Thyroid gland (tissue), 4 donors: ENCODE data around the gene OR8G1. TPM values are rescaled to one million over a fixed set of nuclear protein-coding genes. Genes with fewer than 3 reads are reported as not detected.

Experiments used
- DNase-seq, 2 donors: peaks; one replicate each; pipeline ENCODE4 v3.0.0-alpha.2; 2019
- H3K27ac ChIP-seq, 3 donors: fragments of 200-600 bp; sonication (generic); 1 replicate in 2 of 3; 2 replicates in 1 of 3; pipeline ENCODE4 v1.5.1; 2016 to 2019; ENCODE audit warnings: mild to moderate bottlenecking in 1 of 3, moderate library complexity in 1 of 3
- H3K27me3 ChIP-seq: fragments of 200-600 bp; sonication (generic); one replicate; pipeline ENCODE4 v1.5.1; 2019
- H3K36me3 ChIP-seq, 2 donors: fragments of 200-600 bp; sonication (generic); one replicate each; pipeline ENCODE4 v1.5.1; 2016 to 2019
- H3K4me1 ChIP-seq, 2 donors: fragments of 200-600 bp; sonication (generic); one replicate each; pipeline ENCODE4 v1.5.1; 2017 to 2019
- H3K4me3 ChIP-seq, 3 donors: fragments of 200-600 bp; sonication (generic); replicated peaks in 1 of 3; 1 replicate in 2 of 3; 2 replicates in 1 of 3; pipeline ENCODE4 v1.5.1; 2016; ENCODE audit warnings: mild to moderate bottlenecking in 1 of 3
- H3K9me3 ChIP-seq: fragments of 200-600 bp; sonication (generic); one replicate; pipeline ENCODE4 v1.5.1; 2017
- POLR2A ChIP-seq, 2 donors: fragments of 450-650 bp; IDR thresholded peaks; one replicate each; pipeline ENCODE4 v1.6.1; 2017; ENCODE audit warnings: antibody characterized with exemption in 2 of 2, mild to moderate bottlenecking in 2 of 2, moderate library complexity in 1 of 2
- WGBS, 2 donors: methylation state at CpG; one replicate each; pipeline ENCODE4 v1.1.5; 2017; 5-methylcytosine and 5-hydroxymethylcytosine counted together
- intact Hi-C: fragments of 100-400 bp; cut with DNase I; formaldehyde crosslinking; loops from one replicate; pipeline ENCODE4 v1.15.1; 2023
- total RNA-seq, 4 donors: library from RNA; depleted of rRNA; stranded (reverse); fragments of >200 nt; gene quantifications; one replicate each; pipeline ENCODE4 v1.2.3, GENCODE V29; 2016
- TF ChIP-seq, protein P1 (sequence below), 6 experiments: fragments of 200-600 bp in 3 of 6; fragments of 450-650 bp in 3 of 6; sonication (generic) in 3 of 6; IDR thresholded peaks; one replicate each; pipeline ENCODE4 v1.5.1; 2016 to 2019; ENCODE audit warnings: antibody characterized with exemption in 6 of 6, mild to moderate bottlenecking in 2 of 6, inconsistent platforms in 1 of 6, moderate library complexity in 1 of 6

OR8G1 gene
- total RNA-seq, 4 donors from 2014 or later, result not detected

DNA sequence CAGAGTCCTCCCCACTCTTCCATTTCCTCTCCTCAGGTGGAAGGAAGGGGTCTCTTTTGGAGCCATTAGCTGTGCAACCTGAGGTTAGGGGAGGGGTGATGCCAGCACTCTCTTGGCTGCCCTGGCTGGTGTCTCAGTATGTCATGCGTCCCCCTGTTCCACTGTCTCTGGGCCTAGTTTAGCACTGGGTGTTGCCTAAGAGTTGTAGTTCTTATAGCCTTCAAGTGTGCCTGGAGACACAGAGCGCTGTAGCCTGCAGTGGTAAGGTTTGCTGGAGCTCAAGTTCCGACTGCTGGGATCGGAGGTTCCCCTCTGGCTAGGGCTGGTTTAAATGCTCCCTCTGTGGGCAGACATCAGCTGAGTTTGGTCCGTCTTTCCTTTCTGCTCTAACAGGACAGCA, 36.9 kb upstream of the OR8G1 start:
- H3K27me3 ChIP-seq, result no peaks in the 10 kb centered on the region

DNA sequence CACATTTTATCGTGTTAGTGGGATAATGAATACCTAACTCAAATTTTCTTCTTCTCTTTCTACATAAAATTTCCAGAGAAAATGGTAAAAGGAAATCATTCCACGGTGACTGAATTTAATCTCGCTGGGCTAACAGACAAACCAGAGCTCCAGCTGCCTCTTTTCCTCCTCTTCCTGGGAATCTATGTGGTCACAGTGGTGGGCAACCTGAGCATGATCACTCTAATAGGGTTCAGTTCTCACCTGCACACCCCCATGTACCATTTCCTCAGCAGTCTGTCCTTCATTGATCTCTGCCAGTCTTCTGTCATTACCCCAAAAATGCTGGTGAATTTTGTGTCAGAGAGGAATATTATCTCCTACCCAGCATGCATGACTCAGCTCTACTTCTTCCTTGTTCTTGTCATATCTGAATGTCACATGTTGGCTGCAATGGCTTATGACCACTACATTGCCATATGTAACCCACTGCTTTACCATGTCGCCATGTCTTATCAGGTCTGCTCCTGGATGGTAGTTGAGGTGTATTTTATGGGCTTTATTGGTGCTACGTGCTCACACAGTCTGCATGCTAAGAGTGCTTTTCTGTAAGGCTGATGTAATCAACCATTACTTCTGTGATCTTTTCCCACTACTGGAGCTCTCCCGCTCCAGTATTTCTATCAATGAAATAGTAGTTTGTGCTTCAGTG, 33.6 kb upstream of the OR8G1 start:
- no peaks in the 10 kb centered on the region for H3K27me3 ChIP-seq
- H3K9me3 ChIP-seq, result no peaks in the 10 kb centered on the region
- H3K36me3 ChIP-seq, result no peaks in the 10 kb centered on the region
- H3K27ac ChIP-seq, result no peak overlapping the region
- H3K4me1 ChIP-seq, result no peaks in the 10 kb centered on the region
- TF ChIP-seq, protein P1, sequence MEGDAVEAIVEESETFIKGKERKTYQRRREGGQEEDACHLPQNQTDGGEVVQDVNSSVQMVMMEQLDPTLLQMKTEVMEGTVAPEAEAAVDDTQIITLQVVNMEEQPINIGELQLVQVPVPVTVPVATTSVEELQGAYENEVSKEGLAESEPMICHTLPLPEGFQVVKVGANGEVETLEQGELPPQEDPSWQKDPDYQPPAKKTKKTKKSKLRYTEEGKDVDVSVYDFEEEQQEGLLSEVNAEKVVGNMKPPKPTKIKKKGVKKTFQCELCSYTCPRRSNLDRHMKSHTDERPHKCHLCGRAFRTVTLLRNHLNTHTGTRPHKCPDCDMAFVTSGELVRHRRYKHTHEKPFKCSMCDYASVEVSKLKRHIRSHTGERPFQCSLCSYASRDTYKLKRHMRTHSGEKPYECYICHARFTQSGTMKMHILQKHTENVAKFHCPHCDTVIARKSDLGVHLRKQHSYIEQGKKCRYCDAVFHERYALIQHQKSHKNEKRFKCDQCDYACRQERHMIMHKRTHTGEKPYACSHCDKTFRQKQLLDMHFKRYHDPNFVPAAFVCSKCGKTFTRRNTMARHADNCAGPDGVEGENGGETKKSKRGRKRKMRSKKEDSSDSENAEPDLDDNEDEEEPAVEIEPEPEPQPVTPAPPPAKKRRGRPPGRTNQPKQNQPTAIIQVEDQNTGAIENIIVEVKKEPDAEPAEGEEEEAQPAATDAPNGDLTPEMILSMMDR (IDR thresholded peaks at IDR 0.05), result no peak
- TF ChIP-seq POLR2A (IDR thresholded peaks at IDR 0.05), result no peak
- WGBS, 2 donors, result 74 to 79% methylated on average over 6 of the region's 6 CpGs
- no peak for DNase-seq
- intact Hi-C loops, result no loop called here
- no peak overlapping the region for H3K4me3 ChIP-seq

More for the DNA sequence above, 36.9 kb upstream of the OR8G1 start:
- TF ChIP-seq POLR2A (IDR thresholded peaks at IDR 0.05), result no peak
- TF ChIP-seq, protein P1 (IDR thresholded peaks at IDR 0.05), result no peak
- WGBS, 2 donors, result 67 to 92% methylated on average over 2 to 5 of the region's 5 CpGs
- Histone ChIP-seq H3K9me3 (no peaks in the 10 kb centered on the region), H3K27ac (no peak overlapping the region), H3K36me3 (no peaks in the 10 kb centered on the region), H3K4me3 (no peak overlapping the region), H3K4me1 (no peaks in the 10 kb centered on the region)
- DNase-seq, result no peak
- intact Hi-C loops, result no loop called here

DNA sequence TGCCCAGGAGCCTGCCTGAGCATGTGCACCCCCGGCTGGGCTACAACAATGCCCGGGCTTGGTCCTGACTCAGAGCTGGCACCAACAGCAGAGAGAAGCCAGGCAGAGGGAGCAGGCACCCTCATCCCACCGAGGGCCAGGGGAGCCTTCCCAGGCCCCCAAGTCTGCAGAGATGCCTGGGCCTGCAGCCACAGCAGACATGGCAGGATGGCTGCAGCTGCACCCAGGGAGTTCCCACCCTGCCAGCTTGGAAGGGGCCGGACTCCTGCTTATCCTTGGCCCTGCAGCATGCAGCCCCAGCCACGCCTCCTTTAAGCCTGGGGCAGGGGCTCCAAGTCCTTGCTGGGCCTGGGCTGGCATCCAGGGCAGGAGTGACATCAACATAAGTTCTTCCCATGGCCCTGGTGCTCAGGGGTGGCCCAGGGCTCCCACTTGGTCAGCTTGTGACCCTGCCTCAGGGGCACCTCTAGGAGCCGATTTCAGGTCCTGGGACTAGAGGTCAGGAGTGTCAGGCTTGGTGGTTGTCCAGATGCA, 31.0 kb upstream of the OR8G1 start:
- intact Hi-C loops, result no loop called here
- H3K4me3 ChIP-seq, result no peak overlapping the region
- H3K27ac ChIP-seq, result no peak overlapping the region
- H3K9me3 ChIP-seq, result no peaks in the 10 kb centered on the region
- H3K4me1 ChIP-seq, result no peaks in the 10 kb centered on the region
- 86 to 93% methylated on average over 3 of the region's 6 CpGs for WGBS, 2 donors
- H3K36me3 ChIP-seq, result no peaks in the 10 kb centered on the region
- no peak for DNase-seq
- H3K27me3 ChIP-seq, result no peaks in the 10 kb centered on the region
- TF ChIP-seq POLR2A (IDR thresholded peaks at IDR 0.05), result no peak
- TF ChIP-seq, protein P1 (IDR thresholded peaks at IDR 0.05), result no peak

DNA sequence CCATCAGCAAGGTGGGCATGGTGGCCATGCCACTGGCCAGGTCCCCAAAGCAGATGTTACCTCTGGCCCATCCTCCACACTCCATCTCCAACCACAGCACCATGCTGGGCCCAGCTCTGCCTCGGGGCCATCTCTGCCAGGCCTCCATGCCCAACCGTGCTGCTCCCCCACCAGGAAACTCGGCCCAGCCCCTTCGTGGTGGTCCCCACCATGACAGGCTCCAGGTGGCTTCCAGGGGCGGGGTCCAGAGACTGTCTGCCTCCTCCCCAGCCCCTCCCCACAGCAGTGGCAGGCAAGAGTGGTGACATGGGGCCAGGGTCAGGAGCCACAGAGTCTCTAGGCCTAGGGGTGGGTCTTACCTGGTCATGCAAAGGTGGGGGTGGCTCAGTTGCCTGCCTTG, 30.5 kb upstream of the OR8G1 start:
- 90 to 100% methylated on average over 2 to 3 of the region's 5 CpGs for WGBS, 2 donors
- intact Hi-C loops, result no loop called here

DNA sequence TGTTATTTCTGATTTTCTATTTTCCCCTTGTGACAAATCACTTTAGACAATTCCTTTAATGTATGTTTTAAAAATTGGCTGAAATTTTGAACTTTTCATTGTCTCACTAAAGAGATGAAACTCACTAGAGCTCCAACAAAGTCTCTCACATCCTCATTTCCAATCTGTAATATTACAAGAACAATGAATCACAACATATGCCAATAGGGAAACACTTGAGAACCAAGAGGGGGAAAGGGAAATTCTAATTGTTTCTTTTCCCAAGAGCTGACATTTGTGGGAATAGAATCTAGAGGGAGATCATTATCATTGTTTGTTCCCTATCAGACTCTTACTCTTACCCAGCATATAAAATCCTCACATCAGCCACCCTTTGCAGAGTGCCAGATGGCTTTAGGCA, 29.6 kb upstream of the OR8G1 start:
- Histone ChIP-seq H3K4me1 (no peaks in the 10 kb centered on the region), H3K9me3 (no peaks in the 10 kb centered on the region), H3K27ac (no peak overlapping the region), H3K36me3 (no peaks in the 10 kb centered on the region), H3K4me3 (no peak overlapping the region), H3K27me3 (no peaks in the 10 kb centered on the region)
- DNase-seq, result no peak
- intact Hi-C loops, result no loop called here
- no peak for TF ChIP-seq POLR2A (IDR thresholded peaks at IDR 0.05)
- TF ChIP-seq, protein P1 (IDR thresholded peaks at IDR 0.05), result no peak

More for the DNA sequence above, 30.5 kb upstream of the OR8G1 start:
- TF ChIP-seq, protein P1 (IDR thresholded peaks at IDR 0.05), result no peak
- no peak for TF ChIP-seq POLR2A (IDR thresholded peaks at IDR 0.05)
- H3K9me3 ChIP-seq, result no peaks in the 10 kb centered on the region
- no peaks in the 10 kb centered on the region for H3K4me1 ChIP-seq
- H3K27me3 ChIP-seq, result no peaks in the 10 kb centered on the region
- no peak overlapping the region for H3K27ac ChIP-seq
- H3K36me3 ChIP-seq, result no peaks in the 10 kb centered on the region
- no peak overlapping the region for H3K4me3 ChIP-seq
- DNase-seq, result no peak
